PC-9 (cell line): ENCODE measurements around the gene SCN3A. TPM values are rescaled to one million over a fixed set of nuclear protein-coding genes. Genes with fewer than 3 reads are reported as not detected.

Experiments used
- BruUV-seq: library from RNA; stranded (reverse); fragments of 400-500 nt; replicated peaks from 2 replicates; lab custom pipeline; 2021; lab: Mats Ljungman, UMichigan
- CTCF ChIA-PET: fragments of 300-600 bp; sonication (Branson Sonifier 250); formaldehyde crosslinking; loops from one replicate; lab custom pipeline; 2022; ENCODE audit warnings: antibody characterized with exemption; lab: Charles Lee
- POLR2A ChIA-PET: fragments of 300-600 bp; sonication (Branson Sonifier 250); formaldehyde crosslinking; loops from one replicate; lab custom pipeline; 2022; ENCODE audit warnings: antibody characterized with exemption; ENCODE audit not compliant: unreplicated experiment; lab: Charles Lee
- DNase-seq, 2 experiments: peaks; one replicate each; pipeline versions ENCODE4 v3.0.0 to v3.0.0-alpha.2; 2015 to 2022; ENCODE audit warnings: mixed read lengths in 1 of 2
- H2AFZ ChIP-seq: fragments of 200-600 bp; sonication (generic); 2 replicates; pipeline ENCODE4 v1.8.1; 2017; ENCODE audit warnings: antibody characterized with exemption
- H3F3A ChIP-seq: fragments of 200-600 bp; sonication (generic); 2 replicates; pipeline ENCODE4 v1.8.1; 2017; ENCODE audit warnings: antibody characterized with exemption, mild to moderate bottlenecking, low read depth; ENCODE audit not compliant: insufficient read depth
- H3K27ac ChIP-seq: fragments of 200-600 bp; sonication (generic); 2 replicates; pipeline ENCODE4 v1.6.1; 2016; ENCODE audit warnings: mixed run types
- H3K27me3 ChIP-seq: fragments of 200-600 bp; sonication (generic); 2 replicates; pipeline ENCODE4 v1.6.1; 2016; ENCODE audit warnings: low read depth, mixed run types; ENCODE audit not compliant: insufficient read depth
- H3K36me3 ChIP-seq: fragments of 200-600 bp; sonication (generic); 2 replicates; pipeline ENCODE4 v1.6.1; 2016; ENCODE audit warnings: low read depth, mixed run types
- H3K4me1 ChIP-seq: fragments of 200-600 bp; sonication (generic); replicated peaks from 2 replicates; pipeline ENCODE4 v1.6.1; 2016; ENCODE audit warnings: mixed run types; ENCODE audit not compliant: insufficient read depth
- H3K4me2 ChIP-seq: fragments of 200-600 bp; sonication (generic); 2 replicates; pipeline ENCODE4 v1.6.1; 2017; ENCODE audit warnings: mixed run types
- H3K4me3 ChIP-seq: fragments of 200-600 bp; sonication (generic); 2 replicates; pipeline ENCODE4 v1.6.1; 2016; ENCODE audit warnings: mixed run types
- H3K79me2 ChIP-seq: fragments of 200-600 bp; sonication (generic); 2 replicates; pipeline ENCODE4 v1.6.1; 2017; ENCODE audit warnings: low read depth, mixed run types
- H3K9me2 ChIP-seq: fragments of 200-600 bp; sonication (generic); 2 replicates; pipeline ENCODE4 v1.8.1; 2017; ENCODE audit warnings: mild to moderate bottlenecking; ENCODE audit not compliant: insufficient read depth
- H3K9me3 ChIP-seq: fragments of 200-600 bp; sonication (generic); 2 replicates; pipeline ENCODE4 v1.8.1; 2016; ENCODE audit warnings: low read depth; ENCODE audit not compliant: insufficient read depth
- H4K20me1 ChIP-seq: fragments of 200-600 bp; sonication (generic); 2 replicates; pipeline ENCODE4 v1.8.1; 2017; ENCODE audit not compliant: insufficient read depth
- CTCF ChIP-seq: fragments of 200-600 bp; sonication (generic); conservative IDR thresholded peaks from 2 replicates; pipeline ENCODE4 v1.6.1; 2017; ENCODE audit warnings: mixed run types, antibody characterized with exemption, mild to moderate bottlenecking, moderate library complexity
- EZH2 ChIP-seq: fragments of 200-600 bp; sonication (generic); IDR thresholded peaks from 2 replicates; pipeline ENCODE4 v1.8.0; 2017; ENCODE audit warnings: antibody characterized with exemption, low read depth
- intact Hi-C: fragments of 100-400 bp; cut with micrococcal nuclease; formaldehyde crosslinking; loops from one replicate; pipeline ENCODE4 v1.10.0; 2022; ENCODE audit not compliant: unreplicated experiment
- total RNA-seq: library from RNA; stranded (reverse); gene quantifications from 2 replicates; pipeline ENCODE4 v1.2.3, GENCODE V29; 2021

Gene SCN3A
- total RNA-seq, 1 experiment from 2014 or later: not detected

- CTCF ChIA-PET: no interaction called here
Measured at GRCh38 chr2:165109915-165110314, 93.9 kb downstream of the SCN3A start.

GRCh38 chr2:165105926-165106325, 97.9 kb downstream of the SCN3A start:
- Histone ChIP-seq H3K9me3 (no peaks in the 10 kb centered on the region), H3K9me2 (no peaks in the 10 kb centered on the region), H3K4me3 (no peak overlapping the region), H3K79me2 (no peaks in the 10 kb centered on the region), H3K36me3 (no peaks in the 10 kb centered on the region), H2AFZ (no peak overlapping the region), H3F3A (no peaks in the 10 kb centered on the region), H3K4me1 (no peaks in the 10 kb centered on the region), H3K27me3 (no peaks in the 10 kb centered on the region), H3K4me2 (no peak overlapping the region), H3K27ac (no peak overlapping the region), H4K20me1 (no peaks in the 10 kb centered on the region)
- CTCF ChIA-PET: no interaction called here
- BruUV-seq: no TSS peak
- TF ChIP-seq EZH2 (no peak), CTCF (no peak)
- no peak for DNase-seq
- intact Hi-C loops: no loop called here
- POLR2A ChIA-PET: no interaction called here

More at GRCh38 chr2:165109915-165110314, 93.9 kb downstream of the SCN3A start:
- Histone ChIP-seq H3K36me3 (no peaks in the 10 kb centered on the region), H3K4me1 (no peaks in the 10 kb centered on the region), H3K4me2 (no peak overlapping the region), H3K27ac (no peak overlapping the region), H3K9me2 (no peaks in the 10 kb centered on the region), H2AFZ (no peak overlapping the region), H3F3A (no peaks in the 10 kb centered on the region), H3K9me3 (no peaks in the 10 kb centered on the region), H3K79me2 (no peaks in the 10 kb centered on the region), H4K20me1 (no peaks in the 10 kb centered on the region), H3K4me3 (no peak overlapping the region), H3K27me3 (no peaks in the 10 kb centered on the region)
- intact Hi-C loops: no loop called here
- BruUV-seq: no TSS peak
- TF ChIP-seq CTCF (no peak), EZH2 (no peak)
- POLR2A ChIA-PET: no interaction called here
- DNase-seq: no peak

GRCh38 chr2:165087933-165088901, 115.6 kb downstream of the SCN3A start:
- Histone ChIP-seq H3F3A (no peaks in the 10 kb centered on the region), H3K9me2 (no peaks in the 10 kb centered on the region), H3K4me2 (no peak overlapping the region), H3K9me3 (no peaks in the 10 kb centered on the region), H3K36me3 (no peaks in the 10 kb centered on the region), H4K20me1 (no peaks in the 10 kb centered on the region), H3K27me3 (no peaks in the 10 kb centered on the region), H3K4me3 (no peak overlapping the region), H3K79me2 (no peaks in the 10 kb centered on the region), H2AFZ (no peak overlapping the region), H3K4me1 (no peaks in the 10 kb centered on the region), H3K27ac (no peak overlapping the region)
- POLR2A ChIA-PET: interaction anchor here (0.7 kb wide), 1 partner anchor 17 kb away, joined by 4 read pairs; no protein-coding TSS in a partner anchor
- CTCF ChIA-PET: no interaction called here
- DNase-seq: no peak
- no TSS peak for BruUV-seq
- no peak for TF ChIP-seq CTCF
- no peak for TF ChIP-seq EZH2
- intact Hi-C loops: no loop called here
